NCI-H2107 (cell line): Measurements from ENCODE around the gene ARHGEF40.

Experiments used
- DNase-seq: peaks from one replicate; lab custom pipeline; 2025; lab: John Stamatoyannopoulos, UW

Gene ARHGEF40

GRCh38 chr14:21059842-21060613, 10.1 kb upstream of the ARHGEF40 start:
- no peak for DNase-seq

DNA sequence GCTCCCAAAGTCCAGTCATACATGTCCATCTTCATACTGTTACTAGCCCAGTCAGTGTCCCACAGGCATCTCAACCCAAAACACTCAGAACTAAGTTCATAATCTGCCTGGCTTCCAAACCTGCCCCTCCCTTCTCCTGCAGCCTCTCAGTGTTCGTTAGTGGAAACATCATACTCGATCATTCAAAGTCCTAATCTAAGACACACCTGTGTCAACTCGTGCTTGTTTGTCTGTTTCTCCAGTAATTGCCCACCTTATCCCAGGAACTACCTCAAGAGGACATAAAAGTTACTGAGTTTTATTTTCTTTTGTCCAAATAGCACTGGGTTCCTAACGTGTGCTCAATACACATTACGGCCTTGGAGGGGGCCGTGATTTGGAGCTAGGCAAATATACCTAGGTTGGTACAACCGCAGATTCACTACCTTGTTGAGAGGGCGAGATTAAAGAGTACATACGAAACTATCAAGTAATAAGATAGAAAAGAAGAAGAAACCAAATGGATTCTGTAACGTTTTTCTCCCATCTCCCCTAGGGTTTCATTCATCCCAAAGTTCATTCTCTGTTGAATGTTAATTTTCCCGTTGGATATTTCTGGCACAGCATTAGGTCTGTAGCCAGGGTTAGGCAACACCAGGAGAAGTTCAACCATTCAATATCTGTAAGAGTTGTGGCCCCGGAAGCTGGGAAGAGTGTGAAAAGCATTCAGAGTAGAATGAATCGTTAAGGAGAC, 9.3 kb upstream of the ARHGEF40 start:
- no peak for DNase-seq

GRCh38 chr14:21061347-21061668, 8.8 kb upstream of the ARHGEF40 start:
- DNase-seq = no peak

DNA sequence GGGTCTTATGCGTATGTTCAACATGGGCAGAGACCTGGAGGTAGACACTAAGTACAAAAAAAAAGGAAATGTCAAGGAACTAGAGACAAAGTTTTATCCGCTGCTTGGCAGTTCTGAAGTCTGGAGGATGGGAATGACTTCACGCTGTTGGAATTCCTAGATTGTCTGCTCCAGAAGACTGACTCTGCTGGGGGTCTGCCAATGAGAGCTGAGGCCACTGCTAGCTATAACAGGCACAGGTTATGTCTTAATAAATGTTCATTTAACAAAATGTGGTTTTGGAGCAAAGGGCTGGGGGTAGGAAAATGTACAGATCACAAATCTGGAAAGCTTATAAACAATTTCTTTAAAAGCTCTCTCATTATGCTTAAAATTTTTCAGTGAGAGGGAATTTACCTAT, 6.6 kb upstream of the ARHGEF40 start:
- no peak for DNase-seq

DNA sequence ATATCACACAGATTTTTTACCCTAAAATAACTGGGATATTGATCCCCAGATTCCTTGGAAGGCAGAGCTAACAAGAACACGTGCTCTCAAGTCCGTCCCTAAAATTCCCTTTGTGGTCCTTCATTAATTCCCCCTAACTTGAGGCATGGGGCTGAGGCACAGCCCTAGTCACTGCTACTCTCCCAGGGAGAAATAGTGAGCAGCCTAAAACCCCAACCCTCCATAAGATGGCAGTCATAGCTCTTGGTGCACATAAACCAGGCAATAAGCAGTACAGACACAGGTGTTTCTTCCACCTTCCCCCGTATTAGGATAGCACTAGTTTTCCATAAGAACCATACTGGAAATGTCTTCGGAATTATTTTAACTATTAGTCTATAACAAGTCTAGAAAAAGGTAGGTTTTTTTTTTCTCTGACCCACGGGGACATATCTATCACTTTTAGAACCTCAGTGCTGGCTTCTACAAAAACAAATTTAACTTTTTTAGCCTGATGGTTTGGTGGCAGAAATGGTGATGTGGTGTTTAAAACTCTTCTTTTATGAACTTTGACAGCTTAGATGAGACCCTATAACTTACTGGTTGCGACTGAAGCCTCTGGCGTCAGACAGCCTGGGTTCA, 3.1 kb upstream of the ARHGEF40 start:
- peak; percentile 52 for DNase-seq

GRCh38 chr14:21068521-21069387, 1.4 kb upstream of the ARHGEF40 start:
- peak; percentile 74 for DNase-seq

- no peak for DNase-seq
These were observed 569 bp upstream of the ARHGEF40 start for GRCh38 chr14:21069388-21070082.

- DNase-seq = no peak
These were observed 613 bp downstream of the ARHGEF40 start for GRCh38 chr14:21070610-21071224.

GRCh38 chr14:21071225-21072030, 1.3 kb downstream of the ARHGEF40 start:
- DNase-seq = peak; percentile 87

DNA sequence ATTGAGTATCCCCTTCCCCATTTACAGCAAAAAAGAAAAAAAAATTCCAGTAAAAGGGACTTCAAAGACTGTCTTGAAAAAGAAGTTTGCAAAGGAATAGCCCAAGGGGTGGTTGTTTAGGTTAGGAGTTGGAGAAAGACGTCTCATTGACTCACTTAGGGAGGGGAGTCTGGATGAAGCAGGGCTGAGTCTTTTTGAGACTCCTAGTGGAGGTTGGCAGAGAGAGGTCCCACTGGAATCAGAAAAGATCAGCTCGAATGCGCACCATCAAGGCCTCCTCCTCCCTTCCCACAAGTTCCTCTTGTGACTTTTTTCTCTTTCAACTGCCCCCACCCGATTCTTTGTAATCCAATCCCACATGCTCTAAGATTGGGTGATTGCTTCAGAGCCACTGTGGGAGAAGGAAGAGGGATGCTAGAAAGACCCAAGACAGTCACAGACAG, 1.9 kb downstream of the ARHGEF40 start:
- no peak for DNase-seq

- DNase-seq = no peak
These were observed 2.8 kb downstream of the ARHGEF40 start for GRCh38 chr14:21072781-21073339.

GRCh38 chr14:21073921-21074320, 3.8 kb downstream of the ARHGEF40 start:
- DNase-seq = no peak

- no peak for DNase-seq
These were observed 4.5 kb downstream of the ARHGEF40 start for GRCh38 chr14:21074398-21075272.

DNA sequence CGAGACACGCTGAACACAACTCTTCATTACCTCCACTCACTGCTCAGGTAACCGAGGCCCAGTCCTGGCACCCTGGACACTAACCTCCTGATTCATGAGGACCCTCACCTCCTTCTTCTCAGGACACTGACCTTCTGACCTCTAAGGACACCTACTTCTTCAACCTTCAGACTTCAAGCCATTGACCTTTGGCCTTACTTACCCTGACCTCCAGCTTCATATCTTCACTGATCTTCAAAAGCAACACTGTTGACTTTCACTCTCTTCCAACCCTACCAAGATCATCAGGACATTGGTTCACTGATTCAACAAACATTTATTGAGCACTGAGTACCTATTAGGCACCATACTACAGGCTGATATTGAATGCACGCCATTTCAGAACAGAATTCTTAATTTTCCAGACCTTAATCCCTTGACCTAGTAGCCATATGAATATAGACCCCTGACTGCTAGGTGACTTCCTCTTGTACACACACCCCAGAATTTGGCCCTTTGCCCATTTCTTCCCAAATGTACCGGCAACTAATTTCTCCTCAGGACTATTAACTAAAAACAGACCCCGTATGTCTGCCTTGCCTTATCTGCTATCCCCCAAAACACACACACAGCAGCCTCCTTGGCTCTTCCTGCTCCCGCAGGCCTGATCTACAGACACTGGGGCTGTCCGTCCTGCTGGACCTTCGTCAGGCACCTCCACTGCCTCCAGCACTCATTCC, 5.8 kb downstream of the ARHGEF40 start:
- no peak for DNase-seq

- no peak for DNase-seq
These were observed 7.6 kb downstream of the ARHGEF40 start for GRCh38 chr14:21077672-21078071.

- no peak for DNase-seq
These were observed 8.2 kb downstream of the ARHGEF40 start for GRCh38 chr14:21078287-21078686.

DNA sequence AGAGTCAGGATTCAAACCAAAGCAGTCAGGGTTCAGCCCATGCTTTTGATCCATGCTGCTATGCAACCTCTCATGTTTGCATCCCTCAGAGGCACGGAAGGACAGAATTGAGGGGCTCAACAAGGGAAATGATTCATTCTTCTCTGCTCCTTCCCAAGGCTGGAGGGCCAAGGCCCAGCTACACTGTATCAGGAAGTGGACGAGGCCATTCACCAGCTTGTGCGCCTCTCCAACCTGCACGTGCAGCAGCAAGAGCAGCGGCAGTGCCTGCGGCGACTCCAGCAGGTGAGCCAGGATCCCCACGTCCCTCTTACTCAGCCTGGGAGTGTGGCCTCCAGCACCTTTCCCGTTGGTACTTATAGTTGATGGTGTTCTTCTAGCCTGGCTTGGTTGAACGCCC, 8.6 kb downstream of the ARHGEF40 start:
- DNase-seq = no peak

DNA sequence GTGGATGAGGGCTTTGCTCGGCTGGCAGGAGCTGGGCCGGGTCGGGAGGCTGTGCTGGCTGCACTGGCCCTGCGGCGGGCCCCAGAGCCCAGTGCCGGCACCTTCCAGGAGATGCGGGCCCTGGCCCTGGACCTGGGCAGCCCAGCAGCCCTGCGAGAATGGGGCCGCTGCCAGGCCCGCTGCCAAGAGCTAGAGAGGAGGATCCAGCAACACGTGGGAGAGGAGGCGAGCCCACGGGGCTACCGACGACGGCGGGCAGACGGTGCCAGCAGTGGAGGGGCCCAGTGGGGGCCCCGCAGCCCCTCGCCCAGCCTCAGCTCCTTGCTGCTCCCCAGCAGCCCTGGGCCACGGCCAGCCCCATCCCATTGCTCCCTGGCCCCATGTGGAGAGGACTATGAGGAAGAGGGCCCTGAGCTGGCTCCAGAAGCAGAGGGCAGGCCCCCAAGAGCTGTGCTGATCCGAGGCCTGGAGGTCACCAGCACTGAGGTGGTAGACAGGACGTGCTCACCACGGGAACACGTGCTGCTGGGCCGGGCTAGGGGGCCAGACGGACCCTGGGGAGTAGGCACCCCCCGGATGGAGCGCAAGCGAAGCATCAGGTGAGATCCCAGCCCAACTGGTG, 11.5 kb downstream of the ARHGEF40 start:
- no peak for DNase-seq
